Thoracic aorta (tissue), 2 donors: ENCODE results near the gene MTFR1L. TPM values are rescaled to one million over a fixed set of nuclear protein-coding genes. Genes with fewer than 3 reads are reported as not detected.
"Not testable (repeated sequence)": the region's sequence is repeated elsewhere in the genome, so short reads cannot be mapped to it uniquely, and the experiment has no call there.

Experiments used
- ATAC-seq: fragments of 150-250 bp; one replicate; pipeline ENCODE4 v1.8.0; 2017; ENCODE audit warnings: low read depth; ENCODE audit not compliant: insufficient number of reproducible peaks, low FRiP score
- DNase-seq: peaks from one replicate; pipeline ENCODE4 v3.0.0-alpha.2; 2020; ENCODE audit warnings: low spot score
- H3K27ac ChIP-seq, 2 donors: fragments of 200-600 bp; sonication (generic); 1 replicate in 1 of 2; 2 replicates in 1 of 2; pipeline ENCODE4 v1.5.1; 2016; ENCODE audit warnings: mild to moderate bottlenecking in 2 of 2, moderate library complexity in 2 of 2
- H3K27me3 ChIP-seq: fragments of 200-600 bp; sonication (generic); replicated peaks from 2 replicates; pipeline ENCODE4 v1.6.0; 2016; ENCODE audit warnings: mild to moderate bottlenecking; ENCODE audit not compliant: insufficient read depth
- H3K36me3 ChIP-seq: fragments of 200-600 bp; sonication (generic); one replicate; pipeline ENCODE4 v1.5.1; 2016
- H3K4me1 ChIP-seq, 2 donors: fragments of 200-600 bp; sonication (generic); 1 replicate in 1 of 2; 2 replicates in 1 of 2; pipeline versions ENCODE4 v1.5.1 to v1.6.0; 2016; ENCODE audit warnings: low read depth in 2 of 2, mild to moderate bottlenecking in 1 of 2; ENCODE audit not compliant: control insufficient read depth in 1 of 2
- H3K4me3 ChIP-seq: fragments of 200-600 bp; sonication (generic); 2 replicates; pipeline ENCODE4 v1.5.1; 2016; ENCODE audit warnings: mild to moderate bottlenecking
- H3K9me3 ChIP-seq: fragments of 200-600 bp; sonication (generic); 2 replicates; pipeline ENCODE4 v1.5.1; 2016
- total RNA-seq, 2 donors: library from RNA; depleted of rRNA; stranded (reverse); fragments of >200 nt; gene quantifications; one replicate each; pipeline versions ENCODE4 v1.1.0 to v1.2.3, GENCODE V29; 2016
- TF ChIP-seq, protein P1 (sequence below): fragments of 200-600 bp; sonication (generic); IDR thresholded peaks from one replicate; pipeline ENCODE4 v1.5.1; 2019; ENCODE audit warnings: antibody characterized with exemption

MTFR1L gene
- total RNA-seq, 2 donors from 2014 or later, result 63.4 to 81.9 TPM

DNA sequence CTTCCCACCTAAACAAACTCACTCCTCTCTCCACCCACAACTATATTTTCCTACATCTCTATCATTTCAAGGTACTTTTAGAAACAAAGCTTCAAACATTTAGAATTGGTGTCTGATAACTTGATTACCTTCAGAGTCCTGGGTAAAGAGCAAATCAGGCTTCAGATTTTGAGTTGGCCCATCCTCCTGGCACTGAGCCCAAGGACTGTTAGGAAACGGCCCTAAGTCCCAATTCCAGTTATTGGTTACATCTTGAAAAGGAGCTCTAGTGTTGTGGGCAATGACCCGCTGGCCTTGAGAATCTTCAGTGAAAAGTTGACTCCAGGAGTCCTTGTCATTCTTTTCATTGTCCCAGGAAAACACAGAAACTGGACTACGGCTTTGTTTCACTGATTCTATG lies 15.1 kb downstream of the MTFR1L start:
- TF ChIP-seq, protein P1, sequence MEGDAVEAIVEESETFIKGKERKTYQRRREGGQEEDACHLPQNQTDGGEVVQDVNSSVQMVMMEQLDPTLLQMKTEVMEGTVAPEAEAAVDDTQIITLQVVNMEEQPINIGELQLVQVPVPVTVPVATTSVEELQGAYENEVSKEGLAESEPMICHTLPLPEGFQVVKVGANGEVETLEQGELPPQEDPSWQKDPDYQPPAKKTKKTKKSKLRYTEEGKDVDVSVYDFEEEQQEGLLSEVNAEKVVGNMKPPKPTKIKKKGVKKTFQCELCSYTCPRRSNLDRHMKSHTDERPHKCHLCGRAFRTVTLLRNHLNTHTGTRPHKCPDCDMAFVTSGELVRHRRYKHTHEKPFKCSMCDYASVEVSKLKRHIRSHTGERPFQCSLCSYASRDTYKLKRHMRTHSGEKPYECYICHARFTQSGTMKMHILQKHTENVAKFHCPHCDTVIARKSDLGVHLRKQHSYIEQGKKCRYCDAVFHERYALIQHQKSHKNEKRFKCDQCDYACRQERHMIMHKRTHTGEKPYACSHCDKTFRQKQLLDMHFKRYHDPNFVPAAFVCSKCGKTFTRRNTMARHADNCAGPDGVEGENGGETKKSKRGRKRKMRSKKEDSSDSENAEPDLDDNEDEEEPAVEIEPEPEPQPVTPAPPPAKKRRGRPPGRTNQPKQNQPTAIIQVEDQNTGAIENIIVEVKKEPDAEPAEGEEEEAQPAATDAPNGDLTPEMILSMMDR, result no peak
- Histone ChIP-seq H3K27me3 (no peaks in the 10 kb centered on the region), H3K4me1 (peaks cover 0 to 18% of the 10 kb centered on the region in 2 donors), H3K9me3 (no peaks in the 10 kb centered on the region), H3K27ac (no peak overlapping the region), H3K36me3 (peaks cover 35% of the 10 kb centered on the region), H3K4me3 (no peak overlapping the region)
- ATAC-seq, result no peak
- no peak for DNase-seq

DNA sequence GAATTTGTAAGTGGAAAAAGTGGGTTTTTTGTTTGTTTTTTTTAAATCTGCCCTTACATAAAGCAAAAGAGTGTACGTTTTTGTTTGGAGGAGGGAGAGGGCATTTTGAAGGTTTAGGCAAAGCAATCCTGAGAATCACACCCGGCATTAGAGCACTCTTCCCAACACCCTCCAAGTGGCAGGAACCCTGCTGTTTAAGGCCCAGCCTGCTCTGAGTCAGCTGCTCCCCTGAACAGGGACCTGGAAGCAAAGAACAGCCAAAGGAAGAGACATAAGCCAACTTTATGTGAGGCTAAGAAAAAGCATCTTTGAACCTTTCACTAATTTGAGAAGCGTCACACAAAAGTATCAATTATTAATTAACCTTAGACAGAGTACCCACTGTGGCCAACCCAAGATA lies 16.9 kb downstream of the MTFR1L start:
- H3K9me3 ChIP-seq, result no peaks in the 10 kb centered on the region
- ATAC-seq, result no peak

DNA sequence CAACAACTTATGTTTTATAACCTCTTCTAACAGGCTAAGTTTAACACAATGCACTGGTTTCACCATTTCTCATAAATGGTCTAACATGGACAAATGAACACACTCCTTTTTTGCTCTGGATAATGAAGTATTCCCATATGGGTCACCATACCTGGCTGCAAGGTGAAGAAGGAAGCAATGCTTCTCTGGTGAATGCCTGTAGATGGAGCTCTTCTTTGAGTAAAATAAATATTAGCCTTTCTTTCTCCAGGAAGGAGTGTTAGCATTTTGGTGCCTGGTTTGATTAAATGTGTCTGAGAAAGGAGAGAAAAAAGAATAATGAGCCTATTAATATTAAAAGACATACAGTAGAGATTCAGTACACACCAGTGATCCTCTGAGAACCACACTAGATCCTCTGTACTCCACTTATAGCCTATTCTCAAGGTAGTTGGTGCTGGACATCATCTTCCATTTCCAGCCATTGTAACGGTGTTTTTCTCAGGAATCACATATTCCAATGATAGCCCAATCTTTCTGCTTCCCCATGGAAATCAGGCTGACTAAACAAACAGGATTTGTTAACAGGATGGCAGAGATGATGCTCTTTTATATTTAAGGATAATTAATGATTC lies 17.6 kb downstream of the MTFR1L start:
- no peaks in the 10 kb centered on the region for H3K9me3 ChIP-seq
- DNase-seq (no peak), ATAC-seq (no peak)
- no peak overlapping the region for H3K4me3 ChIP-seq
- no peak overlapping the region for H3K27ac ChIP-seq
- TF ChIP-seq, protein P1, result no peak
- no peaks in the 10 kb centered on the region for H3K27me3 ChIP-seq
- H3K4me1 ChIP-seq, result peaks cover 0 to 18% of the 10 kb centered on the region in 2 donors
- peaks cover 10% of the 10 kb centered on the region for H3K36me3 ChIP-seq

More for the DNA sequence above, 16.9 kb downstream of the MTFR1L start:
- DNase-seq, result no peak
- peaks cover 0 to 18% of the 10 kb centered on the region in 2 donors for H3K4me1 ChIP-seq
- TF ChIP-seq, protein P1, result no peak
- H3K27me3 ChIP-seq, result no peaks in the 10 kb centered on the region
- H3K27ac ChIP-seq, result no peak overlapping the region
- no peak overlapping the region for H3K4me3 ChIP-seq
- H3K36me3 ChIP-seq, result peaks cover 17% of the 10 kb centered on the region

DNA sequence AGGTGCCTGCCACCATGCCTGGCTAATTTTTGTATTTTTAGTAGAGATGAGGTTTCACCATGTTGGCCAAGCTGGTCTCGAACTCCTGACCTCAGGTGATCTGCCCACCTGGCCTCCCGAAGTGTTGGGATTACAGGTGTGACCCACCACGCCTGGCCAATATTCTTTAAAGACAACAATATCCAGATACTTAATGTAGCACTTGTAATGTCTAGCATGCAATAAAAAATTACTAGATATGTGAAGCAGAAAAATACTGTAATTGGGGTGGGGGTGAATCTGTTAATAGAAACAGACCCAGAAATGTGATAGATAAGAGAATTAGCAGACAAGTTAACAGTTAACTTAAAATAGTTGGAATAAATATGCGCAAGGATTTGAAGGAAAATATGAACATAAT lies 20.1 kb downstream of the MTFR1L start:
- not testable (repeated sequence) for H3K36me3 ChIP-seq, ATAC-seq, H3K9me3 ChIP-seq, H3K27me3 ChIP-seq, DNase-seq, H3K4me3 ChIP-seq, H3K27ac ChIP-seq
- H3K4me1 ChIP-seq, result peaks cover 0 to 18% of the 10 kb centered on the region in 2 donors

DNA sequence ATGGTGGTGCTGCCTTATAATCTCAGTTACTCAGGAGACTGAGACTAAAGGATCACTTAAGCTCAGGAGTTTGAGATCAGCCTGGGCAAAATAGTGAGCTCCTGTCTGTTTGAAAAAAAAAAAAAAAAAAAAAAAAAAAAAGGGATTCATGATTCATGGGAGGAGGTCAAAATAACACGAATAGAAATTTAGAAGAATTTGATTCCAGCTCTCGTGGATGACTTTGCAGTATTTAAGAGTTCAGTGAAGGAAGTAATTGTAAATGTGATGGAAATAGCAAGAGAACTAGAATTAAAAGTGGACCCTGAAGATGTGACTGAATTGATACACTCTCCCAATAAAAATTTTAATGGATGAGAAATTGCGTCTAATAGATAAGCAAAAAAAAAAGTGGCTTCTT lies 23.7 kb downstream of the MTFR1L start:
- no peak overlapping the region for H3K27ac ChIP-seq
- H3K36me3 ChIP-seq, result no peaks in the 10 kb centered on the region
- TF ChIP-seq, protein P1, result no peak
- no peaks in the 10 kb centered on the region for H3K4me1 ChIP-seq
- ATAC-seq (no peak), DNase-seq (no peak)
- H3K27me3 ChIP-seq, result no peaks in the 10 kb centered on the region
- no peak overlapping the region for H3K4me3 ChIP-seq
- no peaks in the 10 kb centered on the region for H3K9me3 ChIP-seq
